Measurements from ENCODE around the gene PTCD1.

GRCh38 chr7:99455874-99456273, 17.3 kb upstream of the PTCD1 start:
- TF ChIP-seq, protein P1, sequence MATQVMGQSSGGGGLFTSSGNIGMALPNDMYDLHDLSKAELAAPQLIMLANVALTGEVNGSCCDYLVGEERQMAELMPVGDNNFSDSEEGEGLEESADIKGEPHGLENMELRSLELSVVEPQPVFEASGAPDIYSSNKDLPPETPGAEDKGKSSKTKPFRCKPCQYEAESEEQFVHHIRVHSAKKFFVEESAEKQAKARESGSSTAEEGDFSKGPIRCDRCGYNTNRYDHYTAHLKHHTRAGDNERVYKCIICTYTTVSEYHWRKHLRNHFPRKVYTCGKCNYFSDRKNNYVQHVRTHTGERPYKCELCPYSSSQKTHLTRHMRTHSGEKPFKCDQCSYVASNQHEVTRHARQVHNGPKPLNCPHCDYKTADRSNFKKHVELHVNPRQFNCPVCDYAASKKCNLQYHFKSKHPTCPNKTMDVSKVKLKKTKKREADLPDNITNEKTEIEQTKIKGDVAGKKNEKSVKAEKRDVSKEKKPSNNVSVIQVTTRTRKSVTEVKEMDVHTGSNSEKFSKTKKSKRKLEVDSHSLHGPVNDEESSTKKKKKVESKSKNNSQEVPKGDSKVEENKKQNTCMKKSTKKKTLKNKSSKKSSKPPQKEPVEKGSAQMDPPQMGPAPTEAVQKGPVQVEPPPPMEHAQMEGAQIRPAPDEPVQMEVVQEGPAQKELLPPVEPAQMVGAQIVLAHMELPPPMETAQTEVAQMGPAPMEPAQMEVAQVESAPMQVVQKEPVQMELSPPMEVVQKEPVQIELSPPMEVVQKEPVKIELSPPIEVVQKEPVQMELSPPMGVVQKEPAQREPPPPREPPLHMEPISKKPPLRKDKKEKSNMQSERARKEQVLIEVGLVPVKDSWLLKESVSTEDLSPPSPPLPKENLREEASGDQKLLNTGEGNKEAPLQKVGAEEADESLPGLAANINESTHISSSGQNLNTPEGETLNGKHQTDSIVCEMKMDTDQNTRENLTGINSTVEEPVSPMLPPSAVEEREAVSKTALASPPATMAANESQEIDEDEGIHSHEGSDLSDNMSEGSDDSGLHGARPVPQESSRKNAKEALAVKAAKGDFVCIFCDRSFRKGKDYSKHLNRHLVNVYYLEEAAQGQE (IDR thresholded peaks at IDR 0.05; ENCODE audit: insufficient read depth in 1 of 2, low read depth in 2 of 2, low read length in 1 of 2), result no peak
- TF ChIP-seq SIN3A (IDR thresholded peaks at IDR 0.05; ENCODE audit: borderline replicate concordance, insufficient read depth, low read depth, low read length), result no peak
- TF ChIP-seq POLR2AphosphoS5 (IDR thresholded peaks at IDR 0.05; ENCODE audit: low read depth, low read length), result no peak

Data from Panc1 (cell line).